K562 (cell line): Measurements from ENCODE around the gene PTRH2. TPM values are rescaled to one million over a fixed set of nuclear protein-coding genes. Genes with fewer than 3 reads are reported as not detected.

Source experiments
- ARHGAP35 ChIP-seq: fragments of 450-650 bp; IDR thresholded peaks from 2 replicates; pipeline ENCODE4 v1.6.1; 2018; ENCODE audit not compliant: partially characterized antibody
- BDP1 ChIP-seq: IDR thresholded peaks from 3 replicates; pipeline ENCODE4 v1.6.1; 2011; ENCODE audit not compliant: insufficient read length, insufficient read depth
- C11orf30 ChIP-seq: fragments of 450-650 bp; IDR thresholded peaks from 2 replicates; pipeline ENCODE4 v1.6.1; 2016; ENCODE audit warnings: low read depth, mild to moderate bottlenecking
- ETV6 ChIP-seq, 3 experiments: fragments of 150-350 bp in 1 of 3; sonication (generic) in 1 of 3; formaldehyde crosslinking in 1 of 3; IDR thresholded peaks; 2 replicates each; pipeline versions ENCODE4 v1.6.1 to v1.8.0; 2014 to 2022; ENCODE audit warnings: borderline replicate concordance in 2 of 3, low read depth in 2 of 3, antibody characterized with exemption in 1 of 3, low read length in 1 of 3, mild to moderate bottlenecking in 1 of 3, missing genetic modification reagents in 1 of 3
- HDAC8 ChIP-seq: fragments of 450-650 bp; IDR thresholded peaks from 2 replicates; pipeline ENCODE4 v1.6.1; 2016; ENCODE audit warnings: mild to moderate bottlenecking, missing genetic modification characterization, moderate library complexity, missing compliant biosample characterization
- KLF16 ChIP-seq: IDR thresholded peaks from 2 replicates; pipeline ENCODE4 v1.6.1; 2016; ENCODE audit warnings: antibody characterized with exemption
- MAFF ChIP-seq: IDR thresholded peaks from 2 replicates; pipeline ENCODE4 v1.6.1; 2012; ENCODE audit warnings: low read length, improper control_type of control experiment
- MCM5 ChIP-seq: fragments of 450-650 bp; IDR thresholded peaks from 2 replicates; pipeline ENCODE4 v1.6.1; 2016; ENCODE audit warnings: low read depth
- MECOM ChIP-seq: fragments of 250-450 bp; sonication (Bioruptor Pico); IDR thresholded peaks from 2 replicates; pipeline ENCODE4 v1.8.0; 2022; ENCODE audit warnings: inconsistent platforms
- PML ChIP-seq: IDR thresholded peaks from 2 replicates; pipeline ENCODE4 v1.6.1; 2012; ENCODE audit warnings: low read length, inconsistent platforms
- POLR2A ChIP-seq: fragments of 450-650 bp; conservative IDR thresholded peaks from 2 replicates; pipeline ENCODE4 v1.6.1; 2016
- POLR2G ChIP-seq: fragments of 200-400 bp; formaldehyde crosslinking; IDR thresholded peaks from 2 replicates; pipeline ENCODE4 v1.6.1; 2017; ENCODE audit warnings: low read depth, mild to moderate bottlenecking, antibody characterized with exemption, low read length, moderate library complexity
- PRPF4 ChIP-seq: fragments of 200-400 bp; formaldehyde crosslinking; IDR thresholded peaks from one replicate; pipeline ENCODE4 v1.6.1; 2017; ENCODE audit warnings: low read length, low read depth, mild to moderate bottlenecking; ENCODE audit not compliant: insufficient read depth, poor library complexity, severe bottlenecking
- RBM25 ChIP-seq: fragments of 200-400 bp; formaldehyde crosslinking; IDR thresholded peaks from 2 replicates; pipeline ENCODE4 v1.6.1; 2018; ENCODE audit warnings: low read length, low read depth, moderate library complexity; ENCODE audit not compliant: severe bottlenecking
- RBM34 ChIP-seq: fragments of 200-400 bp; formaldehyde crosslinking; IDR thresholded peaks from 2 replicates; pipeline ENCODE4 v1.6.1; 2018; ENCODE audit warnings: low read length, borderline replicate concordance; ENCODE audit not compliant: insufficient read depth
- SIX5 ChIP-seq, 2 experiments: IDR thresholded peaks; 2 replicates each; pipeline ENCODE4 v1.6.1; 2011; ENCODE audit warnings: low read length in 2 of 2, borderline replicate concordance in 1 of 2, low read depth in 1 of 2, mild to moderate bottlenecking in 1 of 2, moderate library complexity in 1 of 2; ENCODE audit not compliant: insufficient read depth in 1 of 2
- SMAD3 ChIP-seq: fragments of 450-650 bp; formaldehyde crosslinking; conservative IDR thresholded peaks from 2 replicates; pipeline ENCODE4 v1.4.0; 2020; ENCODE audit warnings: mild to moderate bottlenecking
- SMARCB1 ChIP-seq: IDR thresholded peaks from 2 replicates; pipeline ENCODE4 v1.6.1; 2011; ENCODE audit warnings: improper control_type of control experiment, low read depth; ENCODE audit not compliant: insufficient read length
- TARDBP ChIP-seq: fragments of 450-650 bp; IDR thresholded peaks from 2 replicates; pipeline ENCODE4 v1.6.1; 2016
- ZNF347 ChIP-seq: fragments of 450-650 bp; formaldehyde crosslinking; IDR thresholded peaks from 2 replicates; pipeline ENCODE4 v1.4.0; 2020; ENCODE audit warnings: low read depth, mild to moderate bottlenecking, moderate library complexity
- polyA plus RNA-seq, 8 experiments: library from polyadenylated mRNA; depleted of rRNA in 4 of 8; stranded (reverse) in 5 of 8; unstranded in 3 of 8; fragments of >200 nt; fragmentation: Nextera tagmentation in 2 of 8; fragmentation: Illumina TruSeq in 1 of 8; extraction: Ambion mirVana in 2 of 8; extraction: Trizol in 1 of 8; gene quantifications; 2 replicates each; pipeline versions ENCODE4 v1.2.1 to v1.2.3, GENCODE V29; 2011 to 2014; ENCODE audit warnings: inconsistent platforms in 1 of 8, missing spikeins in 1 of 8
- total RNA-seq, 7 experiments: library from RNA; depleted of rRNA in 6 of 7; stranded (reverse); fragments of >200 nt in 6 of 7; fragmentation: Illumina TruSeq in 2 of 7; extraction: Trizol in 2 of 7; gene quantifications; 2 replicates each; pipeline versions ENCODE4 v1.2.1 to v1.2.3, GENCODE V29; 2011 to 2021; ENCODE audit warnings: low replicate concordance in 1 of 7
- TF ChIP-seq, protein P1 (sequence below): fragments of 250-450 bp; sonication (Bioruptor Pico); IDR thresholded peaks from 2 replicates; pipeline ENCODE4 v1.6.1; 2021; ENCODE audit warnings: mild to moderate bottlenecking
- TF ChIP-seq, protein P2 (sequence below): sonication (generic); formaldehyde crosslinking; IDR thresholded peaks from 2 replicates; pipeline ENCODE4 v1.4.0; 2020; ENCODE audit warnings: mild to moderate bottlenecking, missing genetic modification reagents
- TF ChIP-seq, protein P3 (sequence below): fragments of 250-450 bp; sonication (Bioruptor Pico); IDR thresholded peaks from 2 replicates; pipeline ENCODE4 v1.8.0; 2021; ENCODE audit warnings: moderate library complexity, mild to moderate bottlenecking, inconsistent platforms
- TF ChIP-seq, protein P4 (sequence below): fragments of 250-450 bp; sonication (Bioruptor Pico); IDR thresholded peaks from 2 replicates; pipeline ENCODE4 v1.4.0; 2020; ENCODE audit warnings: mild to moderate bottlenecking, moderate library complexity, borderline replicate concordance

Gene PTRH2
- total and polyA plus RNA-seq, 9 of the 15 experiments (the other 6 are each of a cell fraction or from before 2014, with no cell fraction given) = 53.1 to 210 (median 126) TPM

DNA sequence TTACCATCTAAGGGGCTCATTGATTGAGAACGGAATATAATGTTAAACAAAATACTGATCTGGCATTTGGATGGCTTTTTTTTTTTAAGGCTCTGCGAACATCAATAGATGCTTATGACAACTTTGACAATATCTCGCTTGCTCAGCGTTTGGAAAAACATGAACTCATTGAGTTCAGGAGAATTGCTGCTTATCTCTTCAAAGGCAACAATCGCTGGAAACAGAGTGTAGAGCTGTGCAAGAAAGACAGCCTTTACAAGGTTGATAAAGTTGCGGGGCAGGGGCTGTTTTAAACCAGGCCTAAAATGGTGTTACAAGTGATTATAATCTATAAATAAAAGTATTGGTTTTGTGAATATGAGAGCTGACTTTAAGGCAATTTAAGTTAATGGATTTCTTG lies 22.3 kb downstream of the PTRH2 start (continued):
- TF ChIP-seq MAFF (peak; percentile 73), BDP1 (no peak), ETV6 (IDR thresholded peaks at IDR 0.05; ENCODE audit: borderline replicate concordance in 1 of 2, low read depth in 2 of 2, low read length in 1 of 2) (no peak), ETV6 (CRISPR knock-in tag; IDR thresholded peaks at IDR 0.05; ENCODE audit: borderline replicate concordance) (no peak), RBM34 (no peak), PML (peak; percentile 96), HDAC8 (tag) (no peak), POLR2G (no peak), SMARCB1 (no peak), ARHGAP35 (no peak), POLR2A (no peak), RBM25 (no peak), MCM5 (no peak), ZNF347 (CRISPR knock-in tag) (no peak), C11orf30 (peak; percentile 79), TARDBP (no peak), SIX5 (IDR thresholded peaks at IDR 0.05; ENCODE audit: borderline replicate concordance in 1 of 2, insufficient read depth in 1 of 2, low read depth in 1 of 2, low read length in 2 of 2) (no peak), KLF16 (peak; percentile 96), MECOM (CRISPR knock-in tag) (no peak), SMAD3 (CRISPR knock-in tag) (no peak; the same call in 1 of the 2 replicates), PRPF4 (no peak)
- TF ChIP-seq, protein P1, sequence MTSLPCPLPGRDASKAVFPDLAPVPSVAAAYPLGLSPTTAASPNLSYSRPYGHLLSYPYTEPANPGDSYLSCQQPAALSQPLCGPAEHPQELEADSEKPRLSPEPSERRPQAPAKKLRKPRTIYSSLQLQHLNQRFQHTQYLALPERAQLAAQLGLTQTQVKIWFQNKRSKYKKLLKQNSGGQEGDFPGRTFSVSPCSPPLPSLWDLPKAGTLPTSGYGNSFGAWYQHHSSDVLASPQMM (CRISPR knock-in tag) = no peak
- TF ChIP-seq, protein P2, sequence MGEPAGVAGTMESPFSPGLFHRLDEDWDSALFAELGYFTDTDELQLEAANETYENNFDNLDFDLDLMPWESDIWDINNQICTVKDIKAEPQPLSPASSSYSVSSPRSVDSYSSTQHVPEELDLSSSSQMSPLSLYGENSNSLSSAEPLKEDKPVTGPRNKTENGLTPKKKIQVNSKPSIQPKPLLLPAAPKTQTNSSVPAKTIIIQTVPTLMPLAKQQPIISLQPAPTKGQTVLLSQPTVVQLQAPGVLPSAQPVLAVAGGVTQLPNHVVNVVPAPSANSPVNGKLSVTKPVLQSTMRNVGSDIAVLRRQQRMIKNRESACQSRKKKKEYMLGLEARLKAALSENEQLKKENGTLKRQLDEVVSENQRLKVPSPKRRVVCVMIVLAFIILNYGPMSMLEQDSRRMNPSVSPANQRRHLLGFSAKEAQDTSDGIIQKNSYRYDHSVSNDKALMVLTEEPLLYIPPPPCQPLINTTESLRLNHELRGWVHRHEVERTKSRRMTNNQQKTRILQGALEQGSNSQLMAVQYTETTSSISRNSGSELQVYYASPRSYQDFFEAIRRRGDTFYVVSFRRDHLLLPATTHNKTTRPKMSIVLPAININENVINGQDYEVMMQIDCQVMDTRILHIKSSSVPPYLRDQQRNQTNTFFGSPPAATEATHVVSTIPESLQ (CRISPR knock-in tag) = no peak
- TF ChIP-seq, protein P3, sequence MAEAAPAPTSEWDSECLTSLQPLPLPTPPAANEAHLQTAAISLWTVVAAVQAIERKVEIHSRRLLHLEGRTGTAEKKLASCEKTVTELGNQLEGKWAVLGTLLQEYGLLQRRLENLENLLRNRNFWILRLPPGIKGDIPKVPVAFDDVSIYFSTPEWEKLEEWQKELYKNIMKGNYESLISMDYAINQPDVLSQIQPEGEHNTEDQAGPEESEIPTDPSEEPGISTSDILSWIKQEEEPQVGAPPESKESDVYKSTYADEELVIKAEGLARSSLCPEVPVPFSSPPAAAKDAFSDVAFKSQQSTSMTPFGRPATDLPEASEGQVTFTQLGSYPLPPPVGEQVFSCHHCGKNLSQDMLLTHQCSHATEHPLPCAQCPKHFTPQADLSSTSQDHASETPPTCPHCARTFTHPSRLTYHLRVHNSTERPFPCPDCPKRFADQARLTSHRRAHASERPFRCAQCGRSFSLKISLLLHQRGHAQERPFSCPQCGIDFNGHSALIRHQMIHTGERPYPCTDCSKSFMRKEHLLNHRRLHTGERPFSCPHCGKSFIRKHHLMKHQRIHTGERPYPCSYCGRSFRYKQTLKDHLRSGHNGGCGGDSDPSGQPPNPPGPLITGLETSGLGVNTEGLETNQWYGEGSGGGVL (CRISPR knock-in tag) = no peak
- TF ChIP-seq, protein P4, sequence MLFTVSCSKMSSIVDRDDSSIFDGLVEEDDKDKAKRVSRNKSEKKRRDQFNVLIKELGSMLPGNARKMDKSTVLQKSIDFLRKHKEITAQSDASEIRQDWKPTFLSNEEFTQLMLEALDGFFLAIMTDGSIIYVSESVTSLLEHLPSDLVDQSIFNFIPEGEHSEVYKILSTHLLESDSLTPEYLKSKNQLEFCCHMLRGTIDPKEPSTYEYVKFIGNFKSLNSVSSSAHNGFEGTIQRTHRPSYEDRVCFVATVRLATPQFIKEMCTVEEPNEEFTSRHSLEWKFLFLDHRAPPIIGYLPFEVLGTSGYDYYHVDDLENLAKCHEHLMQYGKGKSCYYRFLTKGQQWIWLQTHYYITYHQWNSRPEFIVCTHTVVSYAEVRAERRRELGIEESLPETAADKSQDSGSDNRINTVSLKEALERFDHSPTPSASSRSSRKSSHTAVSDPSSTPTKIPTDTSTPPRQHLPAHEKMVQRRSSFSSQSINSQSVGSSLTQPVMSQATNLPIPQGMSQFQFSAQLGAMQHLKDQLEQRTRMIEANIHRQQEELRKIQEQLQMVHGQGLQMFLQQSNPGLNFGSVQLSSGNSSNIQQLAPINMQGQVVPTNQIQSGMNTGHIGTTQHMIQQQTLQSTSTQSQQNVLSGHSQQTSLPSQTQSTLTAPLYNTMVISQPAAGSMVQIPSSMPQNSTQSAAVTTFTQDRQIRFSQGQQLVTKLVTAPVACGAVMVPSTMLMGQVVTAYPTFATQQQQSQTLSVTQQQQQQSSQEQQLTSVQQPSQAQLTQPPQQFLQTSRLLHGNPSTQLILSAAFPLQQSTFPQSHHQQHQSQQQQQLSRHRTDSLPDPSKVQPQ = no peak
